Measurements from ENCODE around the gene ILK.
A peak's percentile ranks its signal among the peaks of the same experiment; 100 is the strongest.

ILK gene

GRCh38 chr11:6615046-6615445 is 11.5 kb downstream of the ILK start:
- Mint-ChIP-seq H3K4me1 (ENCODE audit: low read depth in 2 of 2) (peaks cover 24 to 25% of the 10 kb centered on the region in 2 donors), H3K27me3 (no peaks in the 10 kb centered on the region), H3K9me3 (no peaks in the 10 kb centered on the region), H3K36me3 (ENCODE audit: insufficient read depth) (peaks cover 28% of the 10 kb centered on the region), H3K4me3 (peak overlapping the region in 1 of 2 donors; percentile 32), H3K27ac (peak overlapping the region in 1 of 2 donors; percentile 49)
- no peak for ATAC-seq (replicated peaks)
- DNase-seq = no peak

DNA sequence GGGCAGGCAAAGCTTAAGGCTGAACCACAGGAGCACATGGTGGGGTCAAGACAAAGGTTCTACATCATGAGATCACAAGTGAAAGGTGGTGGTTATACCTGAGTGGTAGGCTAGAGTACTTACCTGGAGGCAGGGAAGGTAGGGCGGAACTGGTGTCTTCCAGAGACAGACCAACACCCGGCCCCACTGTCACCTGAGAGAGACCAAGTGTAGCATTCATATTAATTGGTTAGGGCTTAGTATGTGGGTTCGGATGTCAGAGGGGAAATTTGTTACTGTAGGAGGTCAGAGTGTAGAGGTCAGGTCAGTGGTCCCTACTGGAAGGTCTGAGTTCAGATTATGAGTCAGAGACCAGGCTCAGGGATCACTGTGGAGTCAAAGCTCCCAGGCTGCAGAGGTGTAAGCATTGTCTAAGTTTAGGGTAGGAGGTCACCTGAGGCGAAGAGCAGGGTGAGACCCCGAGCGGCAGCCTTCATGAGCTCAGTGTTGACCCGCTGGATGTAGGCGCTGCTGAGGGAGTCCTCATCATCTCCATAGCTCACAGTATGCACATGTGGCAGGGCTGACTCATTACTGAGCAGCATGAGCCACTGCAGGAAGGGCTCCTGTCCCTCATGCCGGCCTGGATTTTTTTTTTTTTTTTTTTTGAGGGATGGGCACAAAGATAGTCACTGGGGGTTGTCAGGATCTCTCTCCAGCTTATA is 12.5 kb downstream of the ILK start:
- Mint-ChIP-seq H3K9me3 (no peaks in the 10 kb centered on the region), H3K36me3 (ENCODE audit: insufficient read depth) (peaks cover 19% of the 10 kb centered on the region), H3K4me1 (ENCODE audit: low read depth in 2 of 2) (peaks cover 18 to 23% of the 10 kb centered on the region in 2 donors), H3K27me3 (no peaks in the 10 kb centered on the region), H3K4me3 (peak overlapping the region in 1 of 2 donors; percentile 35), H3K27ac (peak overlapping the region; percentile 15 to 59)
- no peak for ATAC-seq (replicated peaks)
- no peak for DNase-seq

- DNase-seq = no peak
- H3K4me3 Mint-ChIP-seq = no peak overlapping the region
- H3K9me3 Mint-ChIP-seq = no peaks in the 10 kb centered on the region
- ATAC-seq (replicated peaks) = no peak
- peaks cover 15 to 19% of the 10 kb centered on the region in 2 donors for H3K4me1 Mint-ChIP-seq (ENCODE audit: low read depth in 2 of 2)
- peak overlapping the region; percentile 16 to 59 for H3K27ac Mint-ChIP-seq
- H3K36me3 Mint-ChIP-seq (ENCODE audit: insufficient read depth) = peaks cover 12% of the 10 kb centered on the region
- no peaks in the 10 kb centered on the region for H3K27me3 Mint-ChIP-seq
These were observed 13.1 kb downstream of the ILK start for GRCh38 chr11:6616596-6617250.

DNA sequence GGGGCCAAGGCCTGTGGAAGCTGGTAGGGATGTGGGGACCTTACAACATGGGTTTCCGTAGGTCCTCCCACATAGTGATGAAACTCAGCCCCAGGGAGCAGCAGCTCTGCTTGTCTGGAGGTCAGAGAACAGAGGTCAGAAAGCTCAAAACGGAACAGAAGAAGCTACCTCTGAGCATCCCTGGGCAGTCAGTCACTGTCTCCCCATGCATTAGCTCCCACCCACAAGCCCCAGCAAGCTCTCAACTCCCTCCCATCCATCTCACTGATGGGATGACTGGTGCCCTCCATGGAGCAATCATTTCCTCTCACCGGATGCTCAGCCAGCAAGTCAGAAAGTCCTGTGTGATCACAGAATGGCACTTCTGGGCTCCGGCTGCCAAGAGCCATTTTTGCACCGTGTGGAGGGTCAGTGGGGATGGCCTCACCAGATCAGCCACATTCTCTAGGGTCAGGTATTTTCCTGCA is 13.8 kb downstream of the ILK start:
- peaks cover 12% of the 10 kb centered on the region for H3K36me3 Mint-ChIP-seq (ENCODE audit: insufficient read depth)
- H3K9me3 Mint-ChIP-seq = no peaks in the 10 kb centered on the region
- DNase-seq (no peak), ATAC-seq (replicated peaks) (no peak)
- H3K4me3 Mint-ChIP-seq = no peak overlapping the region
- no peaks in the 10 kb centered on the region for H3K27me3 Mint-ChIP-seq
- peak overlapping the region in 1 of 2 donors; percentile 16 for H3K27ac Mint-ChIP-seq
- peaks cover 15 to 19% of the 10 kb centered on the region in 2 donors for H3K4me1 Mint-ChIP-seq (ENCODE audit: low read depth in 2 of 2)

DNA sequence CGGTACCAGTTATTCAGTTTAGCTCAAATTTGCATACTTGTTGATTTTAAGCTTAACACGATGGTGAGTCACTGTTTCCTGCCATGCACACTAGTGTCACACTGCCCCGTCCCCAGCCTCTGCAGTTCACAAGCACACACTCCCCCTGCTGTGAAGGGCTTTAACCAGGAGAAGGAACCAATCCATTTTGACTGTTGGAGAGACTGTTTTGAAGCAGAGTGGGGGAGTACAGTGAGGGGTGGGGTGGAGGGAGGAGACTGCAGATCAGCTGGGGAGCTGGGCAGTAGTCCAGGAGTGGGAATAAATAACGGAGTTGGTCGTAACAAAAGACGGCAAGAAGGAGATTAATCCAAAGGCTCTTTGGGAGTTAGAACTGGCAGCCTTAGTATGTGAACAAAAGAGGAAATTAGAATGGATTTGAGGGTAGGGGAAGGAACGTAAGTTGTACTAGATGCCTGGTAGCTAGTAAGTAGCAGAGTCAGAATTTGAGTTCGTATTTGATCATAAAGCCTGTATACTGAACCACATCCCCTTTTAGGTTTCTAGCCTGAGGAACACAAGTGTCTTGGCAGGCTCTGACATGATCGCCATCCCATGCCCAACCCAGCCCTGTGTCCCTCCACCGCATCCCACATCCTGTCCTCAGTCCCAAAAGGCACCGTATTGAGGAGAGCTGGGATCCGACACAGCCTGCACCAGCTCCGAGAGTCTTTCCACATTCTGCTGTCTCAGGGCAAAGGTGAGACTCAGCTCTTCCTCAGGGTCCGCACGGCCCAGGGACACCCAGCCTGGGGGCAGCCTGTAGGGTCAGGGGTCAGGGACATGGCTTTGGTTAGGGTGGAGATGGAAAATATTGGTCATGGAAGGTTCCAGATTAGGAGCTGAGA is 14.8 kb downstream of the ILK start:
- peak; percentile 44 to 53 (median 50) for DNase-seq
- no peaks in the 10 kb centered on the region for H3K27me3 Mint-ChIP-seq
- no peaks in the 10 kb centered on the region for H3K9me3 Mint-ChIP-seq
- ATAC-seq (replicated peaks) = peak; percentile 62
- peaks cover 15 to 19% of the 10 kb centered on the region in 2 donors for H3K4me1 Mint-ChIP-seq (ENCODE audit: low read depth in 2 of 2)
- H3K27ac Mint-ChIP-seq = no peak overlapping the region
- H3K36me3 Mint-ChIP-seq (ENCODE audit: insufficient read depth) = peaks cover 12% of the 10 kb centered on the region
- H3K4me3 Mint-ChIP-seq = no peak overlapping the region

GRCh38 chr11:6619004-6619745 is 15.6 kb downstream of the ILK start, which contains the start of gene TPP1:
Gene TPP1 (minus strand): TSS chr11:6619422. CDS start chr11:6619400, 22 bp downstream.
- H3K27ac Mint-ChIP-seq = no peak within 1 kb of the TSS
- DNase-seq (peak; percentile 92 to 97 (median 93)), ATAC-seq (replicated peaks) (peak; percentile 95)
- H3K4me1 Mint-ChIP-seq (ENCODE audit: low read depth in 2 of 2) = peaks cover 15 to 19% of the 10 kb centered on the region in 2 donors
- H3K27me3 Mint-ChIP-seq = no peaks in the 10 kb centered on the region
- H3K9me3 Mint-ChIP-seq = no peaks in the 10 kb centered on the region
- no peak within 1 kb of the TSS for H3K4me3 Mint-ChIP-seq
- H3K36me3 Mint-ChIP-seq (ENCODE audit: insufficient read depth) = peaks cover 16% of the 10 kb centered on the region

GRCh38 chr11:6620636-6621035 is 17.1 kb downstream of the ILK start:
- H3K27ac Mint-ChIP-seq = no peak overlapping the region
- no peak overlapping the region for H3K4me3 Mint-ChIP-seq
- H3K27me3 Mint-ChIP-seq = no peaks in the 10 kb centered on the region
- peaks cover 15% of the 10 kb centered on the region for H3K36me3 Mint-ChIP-seq (ENCODE audit: insufficient read depth)
- no peak for ATAC-seq (replicated peaks)
- H3K9me3 Mint-ChIP-seq = no peaks in the 10 kb centered on the region
- peaks cover 12 to 16% of the 10 kb centered on the region in 2 donors for H3K4me1 Mint-ChIP-seq (ENCODE audit: low read depth in 2 of 2)
- no peak for DNase-seq

DNA sequence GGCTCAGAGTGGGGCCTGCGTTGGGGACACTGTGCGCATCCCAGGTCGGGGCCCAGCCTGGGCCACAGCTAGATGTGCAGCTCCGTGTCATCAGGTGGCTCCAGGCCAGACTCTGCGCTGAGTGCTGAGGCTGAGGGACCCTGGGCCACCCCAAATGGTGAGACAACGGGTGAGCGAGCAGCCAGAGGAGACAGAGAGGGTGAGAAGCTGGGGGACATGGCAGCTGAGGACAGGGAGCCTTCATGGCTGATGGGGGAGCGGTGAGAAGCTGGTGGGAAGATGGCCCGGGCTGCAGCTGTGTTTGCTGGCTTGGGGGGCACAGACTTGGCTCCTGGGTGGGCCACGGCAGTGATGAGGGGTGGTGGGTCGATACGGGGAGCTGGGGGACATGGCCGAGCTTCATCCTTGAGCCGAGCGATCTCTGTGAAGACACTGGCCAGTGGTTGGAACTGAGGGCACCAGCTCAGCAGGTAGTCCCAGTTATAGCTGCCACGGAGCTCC is 18.2 kb downstream of the ILK start:
- no peak for ATAC-seq (replicated peaks)
- Mint-ChIP-seq H3K9me3 (no peaks in the 10 kb centered on the region), H3K36me3 (ENCODE audit: insufficient read depth) (peaks cover 9% of the 10 kb centered on the region), H3K27ac (no peak overlapping the region), H3K27me3 (no peaks in the 10 kb centered on the region), H3K4me1 (ENCODE audit: low read depth in 2 of 2) (peaks cover 8 to 11% of the 10 kb centered on the region in 2 donors), H3K4me3 (no peak overlapping the region)
- no peak for DNase-seq

DNA sequence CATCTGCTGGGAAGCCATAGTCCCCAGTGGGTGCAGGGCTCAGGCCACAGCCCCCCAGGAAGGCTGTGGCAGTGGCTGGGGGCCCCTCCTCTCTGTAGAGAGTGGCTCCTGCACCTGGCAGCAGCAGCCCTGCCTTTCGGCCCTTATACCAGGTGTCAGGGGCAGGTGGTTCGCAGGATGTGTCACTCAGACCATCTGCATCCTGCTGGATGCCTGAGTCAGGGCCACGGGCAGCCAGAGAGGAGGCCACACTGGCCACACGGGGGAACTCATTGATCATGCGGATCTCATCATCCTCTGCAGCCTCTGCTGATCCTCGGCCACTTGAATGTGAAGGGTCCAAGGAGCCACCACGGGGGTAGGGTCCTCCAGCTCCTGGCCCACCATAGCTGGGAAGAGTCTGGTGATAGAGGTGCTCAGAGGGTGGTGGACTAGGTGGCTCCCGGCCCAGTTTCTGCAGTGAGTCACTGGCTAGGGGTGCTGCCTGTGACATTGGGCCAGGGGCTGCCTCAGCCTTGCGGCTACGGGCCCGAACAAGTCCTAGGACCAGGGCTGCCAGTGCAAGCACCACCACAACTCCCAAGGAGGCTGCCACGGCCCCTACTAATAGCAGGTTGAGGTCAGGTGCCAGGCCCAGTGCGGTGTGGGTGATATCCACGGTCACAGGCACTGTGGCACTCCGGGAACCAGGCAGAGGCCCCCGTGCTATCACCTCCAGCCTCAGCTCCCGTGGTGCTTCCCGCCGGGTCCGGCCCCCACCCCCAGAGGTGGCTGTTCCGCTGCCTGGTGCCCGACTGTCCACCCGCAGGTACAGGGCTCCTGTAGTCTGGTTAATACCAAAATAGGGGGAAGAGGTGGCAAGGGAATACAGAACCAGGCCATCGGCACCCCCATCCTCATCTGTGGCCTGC is 18.9 kb downstream of the ILK start:
- Mint-ChIP-seq H3K9me3 (no peaks in the 10 kb centered on the region), H3K36me3 (ENCODE audit: insufficient read depth) (peaks cover 9% of the 10 kb centered on the region), H3K27ac (no peak overlapping the region), H3K4me1 (ENCODE audit: low read depth in 2 of 2) (peaks cover 11% of the 10 kb centered on the region in 2 donors), H3K27me3 (no peaks in the 10 kb centered on the region), H3K4me3 (no peak overlapping the region)
- ATAC-seq (replicated peaks) = no peak
- no peak for DNase-seq

DNA sequence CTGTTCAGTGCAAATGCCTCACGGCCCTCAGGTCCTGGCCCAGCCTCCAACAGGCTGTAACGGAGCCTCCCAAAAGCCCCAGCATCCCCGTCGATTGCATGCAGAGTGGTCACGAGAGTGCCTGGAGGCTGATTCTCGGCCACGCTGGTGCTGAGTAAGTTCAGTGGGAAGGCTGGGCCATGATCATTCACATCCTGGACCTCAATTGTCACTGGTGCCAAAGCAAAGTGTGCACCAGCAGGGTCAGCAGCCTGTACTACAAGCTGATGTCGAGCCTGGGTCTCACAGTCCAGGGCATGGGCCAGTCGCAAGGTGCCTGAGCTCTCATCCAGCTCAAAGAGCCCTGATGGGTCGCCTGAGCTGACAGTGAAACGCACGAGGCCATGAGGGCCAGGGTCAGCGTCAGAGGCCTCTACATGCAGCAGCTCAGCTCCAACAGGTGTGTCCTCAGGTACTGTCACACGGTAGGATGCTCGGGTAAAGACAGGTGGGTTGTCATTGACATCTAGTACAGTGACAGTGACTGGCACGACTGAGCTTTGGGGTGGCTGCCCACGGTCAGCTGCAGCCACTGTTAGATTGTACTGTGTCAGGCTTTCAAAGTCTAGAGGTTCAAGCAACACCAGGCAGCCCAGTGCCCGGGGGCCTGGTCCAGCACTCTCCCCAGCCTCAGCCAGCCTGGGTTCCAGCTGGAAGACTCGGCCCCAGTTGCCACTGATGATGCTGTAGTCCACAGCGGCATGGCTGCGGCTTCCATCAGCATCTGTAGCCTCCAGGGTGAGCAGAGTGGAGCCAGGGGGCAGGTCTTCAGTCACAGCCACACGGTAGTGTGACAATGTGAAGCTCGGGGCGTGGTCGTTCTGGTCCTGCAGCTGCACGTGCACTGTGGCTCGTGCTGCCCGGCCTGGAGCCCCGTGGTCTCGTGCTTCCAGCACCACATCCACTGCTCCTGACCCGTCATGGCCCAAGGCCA is 20.1 kb downstream of the ILK start:
- Mint-ChIP-seq H3K9me3 (no peaks in the 10 kb centered on the region), H3K27ac (no peak overlapping the region), H3K36me3 (ENCODE audit: insufficient read depth) (peaks cover 5% of the 10 kb centered on the region), H3K27me3 (no peaks in the 10 kb centered on the region), H3K4me3 (no peak overlapping the region), H3K4me1 (ENCODE audit: low read depth in 2 of 2) (peaks cover 9 to 10% of the 10 kb centered on the region in 2 donors)
- ATAC-seq (replicated peaks) (no peak), DNase-seq (no peak)

DNA sequence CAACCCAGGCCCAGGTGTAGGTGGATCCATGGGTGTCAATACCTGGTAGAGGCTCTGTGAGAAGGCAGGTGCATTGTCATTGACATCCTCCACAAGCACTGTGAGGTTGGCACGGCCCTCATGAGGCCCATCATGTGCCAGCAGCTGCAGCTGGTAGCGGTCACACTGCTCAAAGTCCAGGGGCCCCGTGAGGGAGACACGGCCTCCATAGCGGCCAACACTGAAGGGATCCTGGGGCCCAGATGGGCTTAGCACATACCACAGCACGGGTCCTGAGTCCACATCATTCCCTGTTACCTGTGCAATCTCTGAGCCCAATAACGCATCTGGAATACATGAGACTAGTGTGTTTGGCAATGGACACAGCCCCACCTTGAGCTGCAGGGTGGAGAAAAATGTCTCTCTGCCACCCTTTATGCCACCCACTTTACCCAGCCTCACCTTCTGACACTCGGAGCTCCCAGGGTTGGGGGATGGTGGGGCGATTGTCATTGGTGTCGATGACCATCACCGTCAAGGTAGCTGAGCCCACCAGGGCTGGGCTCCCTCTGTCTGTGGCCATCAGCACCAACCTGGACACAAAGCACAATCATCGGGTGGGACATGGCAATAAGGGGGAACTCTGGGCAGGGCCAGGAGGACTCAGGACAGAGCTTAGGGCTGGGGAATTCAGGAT is 21.7 kb downstream of the ILK start:
- ATAC-seq (replicated peaks) (no peak), DNase-seq (no peak)
- Mint-ChIP-seq H3K36me3 (ENCODE audit: insufficient read depth) (peaks cover 5% of the 10 kb centered on the region), H3K9me3 (no peaks in the 10 kb centered on the region), H3K4me3 (no peak overlapping the region), H3K27ac (no peak overlapping the region), H3K4me1 (ENCODE audit: low read depth in 2 of 2) (peaks cover 9 to 10% of the 10 kb centered on the region in 2 donors), H3K27me3 (no peaks in the 10 kb centered on the region)
